A673 (cell line): ENCODE data around the gene LDB2.

Source experiments
- CTCF ChIP-seq: fragments of 300-800, 200-600 bp; sonication (generic); conservative IDR thresholded peaks from 2 replicates; pipeline ENCODE4 v1.5.1; 2017; ENCODE audit warnings: low read depth, mild to moderate bottlenecking, antibody characterized with exemption, low read length, moderate library complexity, mixed read lengths
- EZH2 ChIP-seq: fragments of 200-600 bp; sonication (generic); IDR thresholded peaks from 2 replicates; pipeline ENCODE4 v1.6.1; 2017; ENCODE audit warnings: borderline replicate concordance, low read depth, mild to moderate bottlenecking, mixed read lengths, antibody characterized with exemption, low read length; ENCODE audit not compliant: poor library complexity, severe bottlenecking

- TF ChIP-seq CTCF (no peak), EZH2 (no peak)
Measured at GRCh38 chr4:16890651-16891050, 7.8 kb downstream of the LDB2 start.
